CD4-positive, alpha-beta T cell (primary cell): ENCODE results near the gene SDK1. TPM values are rescaled to one million over a fixed set of nuclear protein-coding genes. Genes with fewer than 3 reads are reported as not detected.

Source experiments
- ATAC-seq: fragments of 200-7000 bp; cut with Tn5 transposase; one replicate; pipeline ENCODE4 v1.10.0; 2022; ENCODE audit warnings: mild to moderate bottlenecking; ENCODE audit not compliant: poor library complexity
- CTCF ChIA-PET: fragments of 350-600 bp; sonication (Branson Sonifier 250); formaldehyde crosslinking; loops from one replicate; lab custom pipeline; 2021; ENCODE audit warnings: antibody characterized with exemption, inconsistent platforms; lab: Charles Lee
- POLR2A ChIA-PET: fragments of 350-600 bp; sonication (Branson Sonifier 250); formaldehyde crosslinking; loops from one replicate; lab custom pipeline; 2021; ENCODE audit warnings: antibody characterized with exemption, inconsistent platforms; lab: Charles Lee
- DNase-seq, 14 experiments: peaks; one replicate each; pipeline ENCODE4 v3.0.0-alpha.2; 2013 to 2020; ENCODE audit warnings: mixed read lengths in 2 of 14
- H3K27ac ChIP-seq, 2 donors: one replicate each; pipeline versions ENCODE4 v1.5.1 to v1.7.0; 2013; ENCODE audit warnings: low read length in 2 of 2, low read depth in 1 of 2, mild to moderate bottlenecking in 1 of 2
- H3K27me3 ChIP-seq, 2 experiments: 1 replicate in 1 of 2; 2 replicates in 1 of 2; pipeline versions ENCODE4 v1.6.1 to v1.7.0; 2013; ENCODE audit warnings: low read length in 2 of 2, control low read depth in 1 of 2, mild to moderate bottlenecking in 1 of 2, moderate library complexity in 1 of 2; ENCODE audit not compliant: insufficient read depth in 2 of 2, control insufficient read depth in 1 of 2
- H3K36me3 ChIP-seq: one replicate; pipeline ENCODE4 v1.6.1; 2013; ENCODE audit warnings: low read length, control low read depth; ENCODE audit not compliant: insufficient read depth
- H3K4me1 ChIP-seq: one replicate; pipeline ENCODE4 v1.6.1; 2013; ENCODE audit warnings: low read length, control low read depth; ENCODE audit not compliant: insufficient read depth
- H3K4me3 ChIP-seq: one replicate; pipeline ENCODE4 v1.5.1; 2013; ENCODE audit warnings: mild to moderate bottlenecking, low read length, moderate library complexity
- H3K9me3 ChIP-seq, 2 experiments: 1 replicate in 1 of 2; 2 replicates in 1 of 2; pipeline versions ENCODE4 v1.6.1 to v1.7.0; 2013; ENCODE audit warnings: low read length in 2 of 2, mild to moderate bottlenecking in 2 of 2, control low read depth in 1 of 2, moderate library complexity in 1 of 2; ENCODE audit not compliant: control insufficient read depth in 1 of 2, insufficient read depth in 1 of 2
- H3K27ac Mint-ChIP-seq: one replicate; pipeline ENCODE4 v1.8.0; 2020; ENCODE audit warnings: mixed read lengths
- H3K27me3 Mint-ChIP-seq: one replicate; pipeline ENCODE4 v1.8.0; 2021; ENCODE audit warnings: mixed read lengths
- H3K36me3 Mint-ChIP-seq: one replicate; pipeline ENCODE4 v1.8.0; 2021; ENCODE audit warnings: low read depth, mixed read lengths
- H3K4me1 Mint-ChIP-seq: one replicate; pipeline ENCODE4 v1.8.0; 2021; ENCODE audit warnings: low read depth, mixed read lengths
- H3K4me3 Mint-ChIP-seq: one replicate; pipeline ENCODE4 v1.8.0; 2020; ENCODE audit warnings: mild to moderate bottlenecking, mixed read lengths
- H3K9me3 Mint-ChIP-seq: one replicate; pipeline ENCODE4 v1.8.0; 2020; ENCODE audit warnings: mixed read lengths
- intact Hi-C, 2 experiments: fragments of 100-400 bp; cut with DNase I in 1 of 2; cut with micrococcal nuclease in 1 of 2; formaldehyde crosslinking; loops; one replicate each; pipeline versions ENCODE4 v1.15.1 to v1.9.0; 2023 to 2025; cut with DNase I, micrococcal nuclease
- total RNA-seq, 174 experiments: library from RNA in 2 of 174; stranded (reverse) in 2 of 174; gene quantifications; one replicate each; pipeline ENCODE4 v1.2.3 and lab custom pipeline; 2021 to 2026
- TF ChIP-seq, protein P1 (sequence below): fragments of 200-600 bp; IDR thresholded peaks from one replicate; pipeline ENCODE4 v1.8.0; 2022; ENCODE audit warnings: antibody characterized with exemption, mild to moderate bottlenecking

The SDK1 gene
- total RNA-seq, 2 experiments from 2014 or later = 1.1 to 1.3 TPM

GRCh38 chr7:3655635-3656034 is 354.6 kb downstream of the SDK1 start:
- H3K9me3 Mint-ChIP-seq = no peaks in the 10 kb centered on the region
- peaks cover 0 to 6% of the 10 kb centered on the region in 2 experiments for H3K27me3 ChIP-seq
- TF ChIP-seq, protein P1, sequence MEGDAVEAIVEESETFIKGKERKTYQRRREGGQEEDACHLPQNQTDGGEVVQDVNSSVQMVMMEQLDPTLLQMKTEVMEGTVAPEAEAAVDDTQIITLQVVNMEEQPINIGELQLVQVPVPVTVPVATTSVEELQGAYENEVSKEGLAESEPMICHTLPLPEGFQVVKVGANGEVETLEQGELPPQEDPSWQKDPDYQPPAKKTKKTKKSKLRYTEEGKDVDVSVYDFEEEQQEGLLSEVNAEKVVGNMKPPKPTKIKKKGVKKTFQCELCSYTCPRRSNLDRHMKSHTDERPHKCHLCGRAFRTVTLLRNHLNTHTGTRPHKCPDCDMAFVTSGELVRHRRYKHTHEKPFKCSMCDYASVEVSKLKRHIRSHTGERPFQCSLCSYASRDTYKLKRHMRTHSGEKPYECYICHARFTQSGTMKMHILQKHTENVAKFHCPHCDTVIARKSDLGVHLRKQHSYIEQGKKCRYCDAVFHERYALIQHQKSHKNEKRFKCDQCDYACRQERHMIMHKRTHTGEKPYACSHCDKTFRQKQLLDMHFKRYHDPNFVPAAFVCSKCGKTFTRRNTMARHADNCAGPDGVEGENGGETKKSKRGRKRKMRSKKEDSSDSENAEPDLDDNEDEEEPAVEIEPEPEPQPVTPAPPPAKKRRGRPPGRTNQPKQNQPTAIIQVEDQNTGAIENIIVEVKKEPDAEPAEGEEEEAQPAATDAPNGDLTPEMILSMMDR = no peak
- no peaks in the 10 kb centered on the region for H3K4me1 ChIP-seq
- DNase-seq = no peak
- no peak overlapping the region for H3K27ac Mint-ChIP-seq
- H3K9me3 ChIP-seq = no peaks in the 10 kb centered on the region
- ChIA-PET POLR2A (no interaction called here), CTCF (no interaction called here)
- H3K27ac ChIP-seq = no peak overlapping the region
- no peaks in the 10 kb centered on the region for H3K36me3 Mint-ChIP-seq
- H3K27me3 Mint-ChIP-seq = no peaks in the 10 kb centered on the region
- H3K36me3 ChIP-seq = no peaks in the 10 kb centered on the region
- H3K4me3 Mint-ChIP-seq = no peak overlapping the region
- intact Hi-C loops = no loop called here
- ATAC-seq = no peak
- H3K4me3 ChIP-seq = no peak overlapping the region
- no peaks in the 10 kb centered on the region for H3K4me1 Mint-ChIP-seq

- ATAC-seq (no peak), DNase-seq (no peak)
- Mint-ChIP-seq H3K9me3 (no peaks in the 10 kb centered on the region), H3K4me1 (no peaks in the 10 kb centered on the region), H3K27me3 (no peaks in the 10 kb centered on the region), H3K27ac (no peak overlapping the region), H3K4me3 (no peak overlapping the region), H3K36me3 (no peaks in the 10 kb centered on the region)
- ChIA-PET POLR2A (no interaction called here), CTCF (no interaction called here)
- TF ChIP-seq, protein P1 = no peak
- H3K9me3 ChIP-seq = no peaks in the 10 kb centered on the region
- no peaks in the 10 kb centered on the region for H3K36me3 ChIP-seq
- no peak overlapping the region for H3K4me3 ChIP-seq
- H3K4me1 ChIP-seq = no peaks in the 10 kb centered on the region
- intact Hi-C loops = no loop called here
- peaks cover 0 to 6% of the 10 kb centered on the region in 2 experiments for H3K27me3 ChIP-seq
- H3K27ac ChIP-seq = no peak overlapping the region
Measured at GRCh38 chr7:3657206-3657605, 356.2 kb downstream of the SDK1 start.

GRCh38 chr7:3668743-3669142 is 367.7 kb downstream of the SDK1 start:
- Histone ChIP-seq H3K27me3 (no peaks in the 10 kb centered on the region), H3K4me3 (no peak overlapping the region), H3K27ac (no peak overlapping the region), H3K4me1 (no peaks in the 10 kb centered on the region), H3K36me3 (no peaks in the 10 kb centered on the region), H3K9me3 (no peaks in the 10 kb centered on the region)
- H3K9me3 Mint-ChIP-seq = no peaks in the 10 kb centered on the region
- peaks cover 8% of the 10 kb centered on the region for H3K4me1 Mint-ChIP-seq
- intact Hi-C loops = no loop called here
- no peaks in the 10 kb centered on the region for H3K36me3 Mint-ChIP-seq
- CTCF ChIA-PET = no interaction called here
- ATAC-seq (no peak), DNase-seq (no peak)
- no peak overlapping the region for H3K27ac Mint-ChIP-seq
- TF ChIP-seq, protein P1 = no peak
- H3K4me3 Mint-ChIP-seq = no peak overlapping the region
- POLR2A ChIA-PET = no interaction called here
- no peaks in the 10 kb centered on the region for H3K27me3 Mint-ChIP-seq
